PC-3 (cell line): ENCODE measurements around the gene ENO4.

Experiments
- CTCF ChIP-seq: fragments of 300-600 bp; sonication (generic); conservative IDR thresholded peaks from 2 replicates; pipeline ENCODE4 v1.5.1; 2017; ENCODE audit warnings: antibody characterized with exemption, low read depth, mild to moderate bottlenecking, low read length
- EZH2 ChIP-seq: fragments of 300-600 bp; sonication (generic); IDR thresholded peaks from one replicate; pipeline ENCODE4 v1.6.1; 2017; ENCODE audit warnings: antibody characterized with exemption, mild to moderate bottlenecking, low read length; ENCODE audit not compliant: unreplicated experiment
- EZH2phosphoT487 ChIP-seq: fragments of 300-600 bp; sonication (generic); IDR thresholded peaks from 2 replicates; pipeline ENCODE4 v1.6.1; 2018; ENCODE audit warnings: mild to moderate bottlenecking, antibody characterized with exemption, low read length, borderline replicate concordance

- TF ChIP-seq CTCF (no peak), EZH2 (no peak), EZH2phosphoT487 (no peak)
These were observed 62.9 kb downstream of the ENO4 start for GRCh38 chr10:116912162-116912561.
